IMR-90 (cell line): ENCODE measurements around the gene ARHGAP45.

ENCODE experiments used
- BHLHE40 ChIP-seq: fragments of 150-350 bp; IDR thresholded peaks from 2 replicates; pipeline ENCODE4 v1.6.1; 2016; ENCODE audit warnings: mild to moderate bottlenecking, low read depth, low read length
- CEBPB ChIP-seq: IDR thresholded peaks from 2 replicates; pipeline ENCODE4 v1.6.1; 2012; ENCODE audit warnings: low read depth, low read length, improper control_type of control experiment
- MAFK ChIP-seq: IDR thresholded peaks from 2 replicates; pipeline ENCODE4 v1.6.1; 2012; ENCODE audit warnings: low read depth, low read length, improper control_type of control experiment
- MAZ ChIP-seq: IDR thresholded peaks from 2 replicates; pipeline ENCODE4 v1.6.1; 2012; ENCODE audit warnings: low read depth, mild to moderate bottlenecking, low read length, improper control_type of control experiment, moderate library complexity, borderline replicate concordance
- MXI1 ChIP-seq: IDR thresholded peaks from 2 replicates; pipeline ENCODE4 v1.6.1; 2012; ENCODE audit warnings: low read depth, mild to moderate bottlenecking, low read length, moderate library complexity, borderline replicate concordance
- POLR2A ChIP-seq: IDR thresholded peaks from 2 replicates; pipeline ENCODE4 v1.6.1; 2012; ENCODE audit warnings: mild to moderate bottlenecking, low read depth, low read length
- RAD21 ChIP-seq: IDR thresholded peaks from 2 replicates; pipeline ENCODE4 v1.6.1; 2012; ENCODE audit warnings: low read length, improper control_type of control experiment
- RFX5 ChIP-seq: IDR thresholded peaks from 2 replicates; pipeline ENCODE4 v1.8.0; 2012; ENCODE audit warnings: low read depth, mild to moderate bottlenecking, low read length, moderate library complexity
- SMC3 ChIP-seq: fragments of 150-350 bp; IDR thresholded peaks from 2 replicates; pipeline ENCODE4 v1.6.1; 2016; ENCODE audit warnings: low read depth, mild to moderate bottlenecking, antibody characterized with exemption, low read length, moderate library complexity
- TF ChIP-seq, protein P1 (sequence below): conservative IDR thresholded peaks from 2 replicates; pipeline ENCODE4 v1.5.1; 2012; ENCODE audit warnings: mild to moderate bottlenecking, low read depth, low read length, improper control_type of control experiment
- TF ChIP-seq, protein P2 (sequence below): fragments of 150-350 bp; IDR thresholded peaks from 2 replicates; pipeline ENCODE4 v1.6.1; 2017; ENCODE audit warnings: mild to moderate bottlenecking, antibody characterized with exemption, low read length, low read depth

DNA sequence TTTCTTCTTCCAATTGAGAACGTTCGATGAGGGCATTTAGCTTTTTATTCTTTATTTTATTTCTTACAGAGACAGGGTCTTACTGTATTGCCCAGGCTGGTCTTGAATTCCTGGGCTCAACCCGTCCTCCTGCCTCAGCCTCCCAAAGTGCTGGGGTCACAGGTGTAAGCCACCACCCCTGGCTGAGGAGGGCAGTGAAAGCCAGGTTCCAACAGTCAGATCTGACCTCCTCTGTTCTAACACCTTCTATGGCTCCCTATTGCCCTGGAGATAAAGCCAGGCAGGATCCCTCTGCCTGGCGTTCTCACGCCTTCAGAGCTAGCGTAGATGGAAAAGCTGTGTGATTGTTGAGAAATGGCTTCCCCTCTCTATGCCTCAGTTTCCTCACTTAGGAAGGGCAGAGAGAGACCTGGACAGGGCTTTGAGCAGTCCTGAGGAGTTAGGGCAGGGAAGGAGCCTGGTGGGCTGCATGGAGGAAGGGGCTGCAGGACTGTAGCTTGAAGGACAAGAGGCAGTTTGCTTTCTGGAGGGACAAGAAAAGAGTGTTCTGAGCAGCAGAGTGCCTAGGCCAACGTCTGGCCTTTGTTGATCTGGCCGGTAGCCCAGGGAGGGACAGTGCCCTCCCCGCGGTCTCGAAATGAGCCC lies 5.5 kb downstream of the ARHGAP45 start:
- TF ChIP-seq, protein P1, sequence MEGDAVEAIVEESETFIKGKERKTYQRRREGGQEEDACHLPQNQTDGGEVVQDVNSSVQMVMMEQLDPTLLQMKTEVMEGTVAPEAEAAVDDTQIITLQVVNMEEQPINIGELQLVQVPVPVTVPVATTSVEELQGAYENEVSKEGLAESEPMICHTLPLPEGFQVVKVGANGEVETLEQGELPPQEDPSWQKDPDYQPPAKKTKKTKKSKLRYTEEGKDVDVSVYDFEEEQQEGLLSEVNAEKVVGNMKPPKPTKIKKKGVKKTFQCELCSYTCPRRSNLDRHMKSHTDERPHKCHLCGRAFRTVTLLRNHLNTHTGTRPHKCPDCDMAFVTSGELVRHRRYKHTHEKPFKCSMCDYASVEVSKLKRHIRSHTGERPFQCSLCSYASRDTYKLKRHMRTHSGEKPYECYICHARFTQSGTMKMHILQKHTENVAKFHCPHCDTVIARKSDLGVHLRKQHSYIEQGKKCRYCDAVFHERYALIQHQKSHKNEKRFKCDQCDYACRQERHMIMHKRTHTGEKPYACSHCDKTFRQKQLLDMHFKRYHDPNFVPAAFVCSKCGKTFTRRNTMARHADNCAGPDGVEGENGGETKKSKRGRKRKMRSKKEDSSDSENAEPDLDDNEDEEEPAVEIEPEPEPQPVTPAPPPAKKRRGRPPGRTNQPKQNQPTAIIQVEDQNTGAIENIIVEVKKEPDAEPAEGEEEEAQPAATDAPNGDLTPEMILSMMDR, result no peak
- TF ChIP-seq CEBPB (no peak), MAFK (no peak), MAZ (no peak), RFX5 (no peak), POLR2A (no peak), RAD21 (no peak), SMC3 (no peak), MXI1 (no peak), BHLHE40 (no peak)
- TF ChIP-seq, protein P2, sequence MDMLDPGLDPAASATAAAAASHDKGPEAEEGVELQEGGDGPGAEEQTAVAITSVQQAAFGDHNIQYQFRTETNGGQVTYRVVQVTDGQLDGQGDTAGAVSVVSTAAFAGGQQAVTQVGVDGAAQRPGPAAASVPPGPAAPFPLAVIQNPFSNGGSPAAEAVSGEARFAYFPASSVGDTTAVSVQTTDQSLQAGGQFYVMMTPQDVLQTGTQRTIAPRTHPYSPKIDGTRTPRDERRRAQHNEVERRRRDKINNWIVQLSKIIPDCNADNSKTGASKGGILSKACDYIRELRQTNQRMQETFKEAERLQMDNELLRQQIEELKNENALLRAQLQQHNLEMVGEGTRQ, result no peak
